Stomach (tissue), 9 donors: Measurements from ENCODE around the gene COG2. TPM values are rescaled to one million over a fixed set of nuclear protein-coding genes. Genes with fewer than 3 reads are reported as not detected.
"Not testable (repeated sequence)": the region's sequence is repeated elsewhere in the genome, so short reads cannot be mapped to it uniquely, and the experiment has no call there.

Experiments
- DNase-seq, 2 donors: peaks; one replicate each; pipeline versions ENCODE4 v3.0.0 to v3.0.0-alpha.2; 2013 to 2019
- H3K27ac ChIP-seq, 5 donors: fragments of 200-600 bp in 4 of 5; sonication (generic) in 4 of 5; one replicate each; pipeline ENCODE4 v1.5.1; 2013 to 2019; ENCODE audit warnings: mild to moderate bottlenecking in 1 of 5, moderate library complexity in 1 of 5
- H3K27me3 ChIP-seq, 3 donors: fragments of 200-600 bp; sonication (generic); one replicate each; pipeline ENCODE4 v1.5.1; 2017 to 2019; ENCODE audit warnings: mixed run types in 1 of 3
- H3K36me3 ChIP-seq, 4 donors: fragments of 200-600 bp; sonication (generic); 1 replicate in 3 of 4; 2 replicates in 1 of 4; pipeline ENCODE4 v1.5.1; 2016 to 2019
- H3K4me1 ChIP-seq, 4 donors: fragments of 200-600 bp; sonication (generic); one replicate each; pipeline ENCODE4 v1.5.1; 2016 to 2019
- H3K4me3 ChIP-seq, 4 donors: fragments of 200-600 bp; sonication (generic) in 3 of 4; one replicate each; pipeline ENCODE4 v1.5.1; 2016 to 2019; ENCODE audit warnings: mild to moderate bottlenecking in 1 of 4
- H3K9me3 ChIP-seq, 4 donors: fragments of 200-600 bp; sonication (generic); one replicate each; pipeline ENCODE4 v1.5.1; 2016 to 2019
- CTCF ChIP-seq, 7 experiments: fragments of 450-650 bp in 4 of 7; fragments of 200-600 bp in 3 of 7; sonication (generic) in 3 of 7; IDR thresholded peaks; one replicate each; pipeline ENCODE4 v1.5.1; 2016 to 2019; ENCODE audit warnings: antibody characterized with exemption in 7 of 7, control low read depth in 2 of 7, mild to moderate bottlenecking in 1 of 7
- EP300 ChIP-seq: sonication (generic); formaldehyde crosslinking; IDR thresholded peaks from one replicate; pipeline ENCODE4 v1.6.1; 2017; ENCODE audit warnings: antibody characterized with exemption
- POLR2A ChIP-seq, 4 donors: fragments of 450-650 bp; IDR thresholded peaks; one replicate each; pipeline ENCODE4 v1.6.1; 2016; ENCODE audit warnings: antibody characterized with exemption in 4 of 4, control low read depth in 2 of 4, mild to moderate bottlenecking in 1 of 4, moderate library complexity in 1 of 4
- POLR2AphosphoS5 ChIP-seq, 3 donors: sonication (generic); formaldehyde crosslinking; IDR thresholded peaks; one replicate each; pipeline ENCODE4 v1.6.1; 2016; ENCODE audit warnings: antibody characterized with exemption in 3 of 3
- WGBS, 5 donors: extraction: QIAGEN DNeasy Blood & Tissue Kit in 3 of 5; methylation state at CpG; one replicate each; pipeline versions ENCODE4 v1.1.5 to v1.1.7; 2013 to 2018; 5-methylcytosine and 5-hydroxymethylcytosine counted together
- intact Hi-C: fragments of 100-400 bp; cut with DNase I; formaldehyde crosslinking; loops from one replicate; pipeline ENCODE4 v1.15.1; 2023; ENCODE audit warnings: low total_unique reads
- polyA plus RNA-seq, 3 donors: library from polyadenylated mRNA; stranded (reverse); fragments of 200-250 nt; gene quantifications; one replicate each; pipeline ENCODE4 v1.2.3, GENCODE V29; 2013
- total RNA-seq, 5 donors: library from RNA; depleted of rRNA; stranded (reverse); fragments of >200 nt; gene quantifications; one replicate each; pipeline versions ENCODE4 v1.1.0 to v1.2.3, GENCODE V29; 2014 to 2016
- donor health status: healthy with polysubstance abuse.
- donor health status: Bipolar disorder and iron deficiency.
- donor health status: healthy.

The COG2 gene
- total and polyA plus RNA-seq, 8 donors, result 8.9 to 51.3 (median 20.7) TPM

DNA sequence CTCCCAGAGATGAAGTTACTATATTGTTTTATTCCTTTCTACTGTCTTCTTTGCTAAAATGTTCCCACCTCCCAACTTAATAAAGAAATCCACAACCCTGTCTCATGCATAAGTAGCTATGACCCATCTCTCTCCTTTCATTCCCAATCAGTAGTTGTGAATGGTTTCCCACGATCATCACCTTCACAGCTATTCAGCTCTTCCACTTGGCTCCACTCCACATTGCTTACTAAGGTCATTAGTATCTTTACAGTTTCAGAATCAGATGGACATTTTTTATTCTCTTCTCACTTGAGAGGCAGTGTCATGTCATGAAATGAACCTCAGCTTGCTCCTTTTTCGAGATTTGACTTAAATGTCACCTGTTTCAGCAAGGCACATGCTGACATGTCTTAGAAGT is 47.1 kb upstream of the COG2 start:
- peaks cover 0 to 4% (median 0%) of the 10 kb centered on the region in 3 donors for H3K27me3 ChIP-seq
- no peak overlapping the region for H3K4me3 ChIP-seq
- no peak for TF ChIP-seq EP300
- no peak for TF ChIP-seq POLR2AphosphoS5 (IDR thresholded peaks at IDR 0.05)
- no peak for TF ChIP-seq POLR2A (IDR thresholded peaks at IDR 0.05)
- no peak for TF ChIP-seq CTCF (IDR thresholded peaks at IDR 0.05)
- H3K4me1 ChIP-seq, result no peaks in the 10 kb centered on the region
- no peak overlapping the region for H3K27ac ChIP-seq
- H3K9me3 ChIP-seq, result peaks cover 0 to 5% (median 0%) of the 10 kb centered on the region in 4 donors
- no peak for DNase-seq
- whole genome bisulfite sequencing, 5 donors, result 65 to 90% (median 82%) methylated on average over 2 of the region's 2 CpGs
- intact Hi-C loops, result no loop called here
- no peaks in the 10 kb centered on the region for H3K36me3 ChIP-seq

DNA sequence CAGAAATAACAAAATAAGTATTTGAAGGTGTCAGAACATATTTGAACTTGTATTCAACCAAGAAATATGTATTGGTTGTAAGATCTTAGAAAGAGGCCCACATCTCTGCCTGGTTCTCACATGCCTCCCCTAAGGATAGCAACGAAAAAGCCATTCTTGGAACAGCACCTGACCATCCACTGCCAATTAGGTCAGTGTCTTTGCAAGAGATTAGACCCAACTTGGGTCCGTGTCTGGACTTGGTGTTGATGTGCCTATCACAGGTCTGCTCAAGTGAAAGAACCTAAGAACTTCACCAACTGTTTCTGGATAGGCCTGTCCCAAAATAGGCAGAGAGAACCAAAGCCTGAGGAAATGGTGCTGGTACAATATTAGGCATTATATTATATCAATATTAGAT is 46.0 kb upstream of the COG2 start:
- Histone ChIP-seq H3K36me3 (no peaks in the 10 kb centered on the region), H3K9me3 (peaks cover 0 to 5% (median 0%) of the 10 kb centered on the region in 4 donors), H3K27ac (no peak overlapping the region), H3K27me3 (peaks cover 0 to 4% (median 0%) of the 10 kb centered on the region in 3 donors), H3K4me3 (no peak overlapping the region), H3K4me1 (no peaks in the 10 kb centered on the region)
- DNase-seq, result no peak
- no peak for TF ChIP-seq CTCF (IDR thresholded peaks at IDR 0.05)
- no peak for TF ChIP-seq POLR2AphosphoS5 (IDR thresholded peaks at IDR 0.05)
- no peak for TF ChIP-seq EP300
- no peak for TF ChIP-seq POLR2A (IDR thresholded peaks at IDR 0.05)
- 76 to 87% (median 83%) methylated on average over 2 of the region's 2 CpGs for WGBS, 5 donors
- intact Hi-C loops, result no loop called here

DNA sequence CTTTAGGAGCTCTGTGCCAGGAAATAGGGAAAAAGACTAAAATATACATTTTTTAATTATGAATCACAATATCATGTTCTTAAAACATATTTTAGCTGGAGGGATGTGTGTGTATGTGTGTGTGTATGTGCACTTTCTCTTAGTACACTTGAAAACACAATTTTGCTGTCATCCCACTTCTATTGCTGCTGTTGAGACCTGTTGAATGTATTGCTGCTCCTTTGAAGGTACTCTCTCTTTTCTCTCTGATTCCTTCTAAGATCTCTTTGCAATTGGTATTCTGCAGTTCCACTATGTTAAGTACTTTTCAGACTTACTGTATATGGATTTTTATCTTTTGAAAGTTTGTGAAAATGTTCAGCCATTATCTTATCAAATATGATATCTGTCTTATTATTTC is 43.5 kb upstream of the COG2 start:
- H3K27ac ChIP-seq, result no peak overlapping the region
- intact Hi-C loops, result no loop called here
- no peak overlapping the region for H3K4me3 ChIP-seq
- H3K9me3 ChIP-seq, result peaks cover 0 to 5% (median 0%) of the 10 kb centered on the region in 4 donors
- H3K27me3 ChIP-seq, result no peaks in the 10 kb centered on the region
- no peak for TF ChIP-seq CTCF (IDR thresholded peaks at IDR 0.05)
- TF ChIP-seq EP300, result no peak
- TF ChIP-seq POLR2AphosphoS5 (IDR thresholded peaks at IDR 0.05), result no peak
- TF ChIP-seq POLR2A (IDR thresholded peaks at IDR 0.05), result no peak
- H3K4me1 ChIP-seq, result no peaks in the 10 kb centered on the region
- no peaks in the 10 kb centered on the region for H3K36me3 ChIP-seq
- no peak for DNase-seq

DNA sequence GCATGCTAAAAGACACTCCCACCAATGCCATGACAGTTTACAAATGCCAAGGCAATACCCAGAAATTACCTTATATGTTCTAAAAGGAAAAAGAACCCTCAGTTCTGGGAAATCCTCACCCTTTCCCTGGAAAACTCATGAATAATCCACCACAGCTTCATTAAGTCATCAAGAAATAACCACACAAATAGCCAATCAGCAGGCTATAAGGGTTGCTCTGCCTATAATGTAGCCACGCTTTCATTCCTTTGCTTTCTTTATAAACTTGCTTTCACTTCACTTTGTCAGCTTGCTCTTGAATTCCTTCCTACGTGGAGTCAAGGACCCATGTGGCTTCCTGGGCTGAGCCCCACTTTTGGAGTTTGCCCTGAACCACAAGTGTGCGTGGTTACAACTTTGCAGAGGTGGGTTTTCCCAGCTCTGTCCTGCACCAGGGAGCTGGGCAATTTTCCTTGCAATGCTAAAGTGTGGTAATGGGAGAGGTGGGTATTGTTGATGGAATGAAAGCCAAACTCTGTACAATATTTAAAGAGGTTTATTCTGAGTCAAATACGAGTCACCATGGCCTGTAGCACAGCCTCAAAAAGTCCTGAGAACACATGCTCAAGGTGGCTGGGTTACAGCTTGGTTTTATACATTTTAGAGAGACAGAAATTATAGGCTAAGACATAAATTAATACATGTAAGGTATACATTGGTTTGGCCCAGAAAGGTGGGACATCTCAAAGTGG is 42.2 kb upstream of the COG2 start:
- Histone ChIP-seq H3K27me3 (no peaks in the 10 kb centered on the region), H3K36me3 (no peaks in the 10 kb centered on the region), H3K27ac (no peak overlapping the region), H3K4me3 (no peak overlapping the region), H3K4me1 (no peaks in the 10 kb centered on the region), H3K9me3 (peaks cover 0 to 5% (median 0%) of the 10 kb centered on the region in 4 donors)
- no peak for DNase-seq
- no peak for TF ChIP-seq POLR2AphosphoS5 (IDR thresholded peaks at IDR 0.05)
- no peak for TF ChIP-seq CTCF (IDR thresholded peaks at IDR 0.05)
- TF ChIP-seq POLR2A (IDR thresholded peaks at IDR 0.05), result no peak
- TF ChIP-seq EP300, result no peak
- 71 to 87% (median 78%) methylated on average over 4 of the region's 4 CpGs for WGBS, 5 donors
- intact Hi-C loops, result no loop called here

DNA sequence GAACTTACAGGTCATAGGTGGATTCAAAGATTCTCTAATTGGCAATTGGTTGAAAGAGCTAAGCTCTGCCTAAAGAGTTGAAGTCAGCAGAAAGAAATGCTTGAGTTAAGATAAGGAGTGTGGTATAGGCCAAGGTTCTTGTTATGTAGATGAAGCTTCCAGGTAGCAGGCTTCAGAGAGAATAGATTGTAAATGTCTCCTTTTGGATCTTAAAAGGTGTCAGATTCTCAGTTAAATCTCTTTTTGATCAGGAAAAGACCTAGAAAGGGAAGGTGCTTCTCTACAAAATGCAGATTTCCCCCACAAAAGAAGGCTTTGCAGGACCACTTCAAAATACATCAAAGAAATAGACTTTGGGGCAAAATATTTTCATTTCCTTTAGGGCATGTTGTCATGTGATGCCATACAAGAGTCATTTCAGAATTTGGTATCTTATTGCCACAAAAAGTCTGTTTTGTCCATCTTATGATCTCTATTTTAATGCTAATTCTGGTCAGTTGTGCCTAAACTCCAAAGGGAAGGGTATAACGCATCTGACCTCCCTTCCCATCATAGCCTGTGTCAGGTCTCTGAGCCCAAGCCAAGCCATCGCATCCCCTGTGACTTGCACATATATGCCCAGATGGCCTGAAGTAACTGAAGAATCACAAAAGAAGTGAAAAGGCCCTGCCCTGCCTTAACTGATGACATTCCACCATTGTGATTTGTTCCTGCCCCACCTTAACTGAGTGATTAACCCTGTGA is 41.5 kb upstream of the COG2 start:
- H3K4me3 ChIP-seq, H3K27ac ChIP-seq, H3K9me3 ChIP-seq, intact Hi-C loops, DNase-seq, H3K4me1 ChIP-seq, H3K36me3 ChIP-seq, H3K27me3 ChIP-seq: not testable (repeated sequence)
- 88 to 97% (median 95%) methylated on average over 2 of the region's 2 CpGs for WGBS, 5 donors
